HEK293 (cell line): Measurements from ENCODE around the gene GUCY1A2.

Experiments
- BCL11A ChIP-seq: fragments of 450-650 bp; formaldehyde crosslinking; IDR thresholded peaks from 2 replicates; pipeline ENCODE4 v1.5.1; 2016; ENCODE audit warnings: low read depth, missing biosample characterization, missing genetic modification characterization
- EGR2 ChIP-seq: fragments of 450-650 bp; formaldehyde crosslinking; IDR thresholded peaks from 2 replicates; pipeline ENCODE4 v1.5.1; 2016; ENCODE audit warnings: low read depth, missing biosample characterization, missing genetic modification characterization
- FEZF1 ChIP-seq: fragments of 450-650 bp; formaldehyde crosslinking; IDR thresholded peaks from 2 replicates; pipeline ENCODE4 v1.5.1; 2016; ENCODE audit warnings: missing biosample characterization, missing genetic modification characterization
- GFI1B ChIP-seq: fragments of 450-650 bp; formaldehyde crosslinking; IDR thresholded peaks from 2 replicates; pipeline ENCODE4 v1.5.1; 2016; ENCODE audit warnings: missing biosample characterization, missing genetic modification characterization
- HOXC10 ChIP-seq: sonication (generic); formaldehyde crosslinking; IDR thresholded peaks from 2 replicates; pipeline ENCODE4 v1.8.1; 2023; ENCODE audit warnings: mild to moderate bottlenecking, missing genetic modification reagents
- PRDM1 ChIP-seq: fragments of 450-650 bp; formaldehyde crosslinking; IDR thresholded peaks from 2 replicates; pipeline ENCODE4; 2016; ENCODE audit warnings: missing biosample characterization, missing genetic modification characterization
- RBAK ChIP-seq: fragments of 450-650 bp; formaldehyde crosslinking; IDR thresholded peaks from 2 replicates; pipeline ENCODE4 v1.5.1; 2016; ENCODE audit warnings: missing biosample characterization, missing genetic modification characterization
- SETDB1 ChIP-seq: IDR thresholded peaks from one replicate; pipeline ENCODE4 v1.6.1; 2017; ENCODE audit warnings: mild to moderate bottlenecking, low read length, moderate library complexity, mixed read lengths; ENCODE audit not compliant: insufficient read length
- YY2 ChIP-seq: fragments of 450-650 bp; formaldehyde crosslinking; IDR thresholded peaks from 2 replicates; pipeline ENCODE4 v1.5.1; 2016; ENCODE audit warnings: missing biosample characterization, missing genetic modification characterization
- ZNF157 ChIP-seq: fragments of 450-650 bp; formaldehyde crosslinking; IDR thresholded peaks from 2 replicates; pipeline ENCODE4 v1.5.1; 2016; ENCODE audit warnings: missing biosample characterization, missing genetic modification characterization
- ZNF16 ChIP-seq: fragments of 450-650 bp; formaldehyde crosslinking; IDR thresholded peaks from 2 replicates; pipeline ENCODE4 v1.5.1; 2016; ENCODE audit warnings: low read depth, missing biosample characterization, missing genetic modification characterization
- ZNF174 ChIP-seq: fragments of 450-650 bp; formaldehyde crosslinking; IDR thresholded peaks from 2 replicates; pipeline ENCODE4 v1.5.0; 2017; ENCODE audit warnings: missing biosample characterization, mild to moderate bottlenecking, missing genetic modification characterization
- ZNF280D ChIP-seq: fragments of 450-650 bp; formaldehyde crosslinking; IDR thresholded peaks from 2 replicates; pipeline ENCODE4 v1.5.1; 2016; ENCODE audit warnings: missing biosample characterization, missing genetic modification characterization
- ZNF341 ChIP-seq: fragments of 450-650 bp; formaldehyde crosslinking; IDR thresholded peaks from 2 replicates; pipeline ENCODE4; 2016; ENCODE audit warnings: low read depth, missing biosample characterization, missing genetic modification characterization
- ZNF350 ChIP-seq: fragments of 450-650 bp; formaldehyde crosslinking; IDR thresholded peaks from 2 replicates; pipeline ENCODE4 v1.5.0; 2017; ENCODE audit warnings: missing biosample characterization, mild to moderate bottlenecking, missing genetic modification characterization
- ZNF366 ChIP-seq: fragments of 450-650 bp; formaldehyde crosslinking; conservative IDR thresholded peaks from 2 replicates; pipeline ENCODE4 v1.5.1; 2016; ENCODE audit warnings: missing biosample characterization, missing genetic modification characterization
- ZNF423 ChIP-seq: fragments of 450-650 bp; formaldehyde crosslinking; IDR thresholded peaks from 2 replicates; pipeline ENCODE4 v1.5.1; 2016; ENCODE audit warnings: missing biosample characterization, missing genetic modification characterization
- ZNF433 ChIP-seq: fragments of 450-650 bp; formaldehyde crosslinking; IDR thresholded peaks from 2 replicates; pipeline ENCODE4 v1.5.1; 2016; ENCODE audit warnings: missing biosample characterization, missing genetic modification characterization, low read depth
- ZNF549 ChIP-seq: fragments of 450-650 bp; IDR thresholded peaks from 2 replicates; pipeline ENCODE4 v1.5.1; 2018; ENCODE audit warnings: missing biosample characterization, missing genetic modification characterization, mild to moderate bottlenecking, inconsistent platforms, moderate library complexity
- ZNF626 ChIP-seq: fragments of 450-650 bp; sonication (Bioruptor Pico); formaldehyde crosslinking; IDR thresholded peaks from 2 replicates; pipeline ENCODE4 v1.5.1; 2018; ENCODE audit warnings: missing biosample characterization, missing genetic modification characterization, inconsistent platforms
- ZNF639 ChIP-seq: fragments of 450-650 bp; formaldehyde crosslinking; IDR thresholded peaks from 2 replicates; pipeline ENCODE4 v1.5.1; 2016; ENCODE audit warnings: missing biosample characterization, missing genetic modification characterization
- ZNF664 ChIP-seq: fragments of 450-650 bp; formaldehyde crosslinking; IDR thresholded peaks from 2 replicates; pipeline ENCODE4 v1.5.1; 2016; ENCODE audit warnings: missing biosample characterization, missing genetic modification characterization
- ZNF776 ChIP-seq: fragments of 450-650 bp; formaldehyde crosslinking; IDR thresholded peaks from 2 replicates; pipeline ENCODE4 v1.5.0; 2017; ENCODE audit warnings: missing biosample characterization, missing genetic modification characterization, borderline replicate concordance
- ZNF830 ChIP-seq: fragments of 450-650 bp; IDR thresholded peaks from 2 replicates; pipeline ENCODE4 v1.5.0; 2018; ENCODE audit warnings: missing biosample characterization, missing genetic modification characterization, low read depth, mild to moderate bottlenecking, moderate library complexity
- ZNF843 ChIP-seq: fragments of 450-650 bp; formaldehyde crosslinking; IDR thresholded peaks from 2 replicates; pipeline ENCODE4 v1.5.1; 2016; ENCODE audit warnings: missing biosample characterization, missing genetic modification characterization
- TF ChIP-seq, protein P1 (sequence below): fragments of 450-650 bp; formaldehyde crosslinking; IDR thresholded peaks from 2 replicates; pipeline ENCODE4 v1.5.1; 2016; ENCODE audit warnings: missing biosample characterization, missing genetic modification characterization

Gene GUCY1A2

GRCh38 chr11:106986261-106986660 is 32.0 kb downstream of the GUCY1A2 start (continued):
- TF ChIP-seq BCL11A (tag by site-specific recombination) (no peak), FEZF1 (tag by site-specific recombination) (peak; percentile 50; the same call in 1 of the 2 replicates), PRDM1 (tag by site-specific recombination) (0 out of 2 replicates have a peak, but pooled peaks have one; percentile 24), ZNF776 (tag by site-specific recombination) (no peak), ZNF341 (no peak), ZNF549 (tag by site-specific recombination) (no peak), YY2 (tag by site-specific recombination) (no peak), RBAK (tag by site-specific recombination) (no peak), ZNF366 (peak; percentile 50), ZNF664 (tag by site-specific recombination) (no peak), ZNF626 (tag by site-specific recombination) (no peak), SETDB1 (no peak), ZNF157 (tag by site-specific recombination) (no peak), ZNF16 (tag by site-specific recombination) (no peak), ZNF280D (tag by site-specific recombination) (no peak), ZNF830 (tag by site-specific recombination) (no peak), ZNF350 (tag by site-specific recombination) (no peak), ZNF174 (tag by site-specific recombination) (no peak), HOXC10 (CRISPR knock-in tag) (no peak), GFI1B (tag by site-specific recombination) (no peak), ZNF639 (tag by site-specific recombination) (no peak), ZNF843 (tag by site-specific recombination) (0 out of 2 replicates have a peak, but pooled peaks have one; percentile 21), ZNF423 (tag by site-specific recombination) (no peak), ZNF433 (no peak), EGR2 (tag by site-specific recombination) (no peak)
- TF ChIP-seq, protein P1, sequence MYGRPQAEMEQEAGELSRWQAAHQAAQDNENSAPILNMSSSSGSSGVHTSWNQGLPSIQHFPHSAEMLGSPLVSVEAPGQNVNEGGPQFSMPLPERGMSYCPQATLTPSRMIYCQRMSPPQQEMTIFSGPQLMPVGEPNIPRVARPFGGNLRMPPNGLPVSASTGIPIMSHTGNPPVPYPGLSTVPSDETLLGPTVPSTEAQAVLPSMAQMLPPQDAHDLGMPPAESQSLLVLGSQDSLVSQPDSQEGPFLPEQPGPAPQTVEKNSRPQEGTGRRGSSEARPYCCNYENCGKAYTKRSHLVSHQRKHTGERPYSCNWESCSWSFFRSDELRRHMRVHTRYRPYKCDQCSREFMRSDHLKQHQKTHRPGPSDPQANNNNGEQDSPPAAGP (tag by site-specific recombination), result no peak
